SK-N-MC (cell line): Measurements from ENCODE around the gene SRRM2.

Experiments used
- DNase-seq: peaks from one replicate; pipeline ENCODE4 v3.0.0-alpha.2; 2011; ENCODE audit warnings: low read depth, low spot score
- H3K27ac ChIP-seq: fragments of 200-600 bp; sonication (generic); 2 replicates; pipeline ENCODE4 v1.5.1; 2016; ENCODE audit warnings: mixed run types
- H3K36me3 ChIP-seq: fragments of 200-600 bp; sonication (generic); 2 replicates; pipeline ENCODE4 v1.6.1; 2017; ENCODE audit warnings: antibody characterized with exemption, low read length, mixed read lengths; ENCODE audit not compliant: insufficient read depth
- H3K4me3 ChIP-seq: fragments of 200-600 bp; sonication (generic); 2 replicates; pipeline ENCODE4 v1.5.1; 2016
- H3K9ac ChIP-seq: fragments of 200-600 bp; sonication (generic); 2 replicates; pipeline ENCODE4 v1.8.0; 2017; ENCODE audit warnings: mixed run types, mixed read lengths; ENCODE audit not compliant: insufficient read length
- H3K9me3 ChIP-seq: fragments of 200-600 bp; sonication (generic); 2 replicates; pipeline ENCODE4 v1.6.1; 2017; ENCODE audit warnings: low read depth, mild to moderate bottlenecking, antibody characterized with exemption, low read length, moderate library complexity, mixed read lengths
- EZH2 ChIP-seq: fragments of 200-600 bp; sonication (generic); IDR thresholded peaks from one replicate; pipeline ENCODE4 v1.6.1; 2017; ENCODE audit warnings: antibody characterized with exemption
- FOXP2 ChIP-seq: optimal IDR thresholded peaks from 2 replicates; pipeline ENCODE3; 2011; ENCODE audit warnings: mild to moderate bottlenecking, moderate library complexity; ENCODE audit not compliant: insufficient read depth; ENCODE audit errors: extremely low read length, control extremely low read depth
- POLR2AphosphoS5 ChIP-seq: IDR thresholded peaks from 2 replicates; pipeline ENCODE4 v1.6.1; 2012; ENCODE audit warnings: mild to moderate bottlenecking, low read depth, low read length, borderline replicate concordance

Gene SRRM2

DNA sequence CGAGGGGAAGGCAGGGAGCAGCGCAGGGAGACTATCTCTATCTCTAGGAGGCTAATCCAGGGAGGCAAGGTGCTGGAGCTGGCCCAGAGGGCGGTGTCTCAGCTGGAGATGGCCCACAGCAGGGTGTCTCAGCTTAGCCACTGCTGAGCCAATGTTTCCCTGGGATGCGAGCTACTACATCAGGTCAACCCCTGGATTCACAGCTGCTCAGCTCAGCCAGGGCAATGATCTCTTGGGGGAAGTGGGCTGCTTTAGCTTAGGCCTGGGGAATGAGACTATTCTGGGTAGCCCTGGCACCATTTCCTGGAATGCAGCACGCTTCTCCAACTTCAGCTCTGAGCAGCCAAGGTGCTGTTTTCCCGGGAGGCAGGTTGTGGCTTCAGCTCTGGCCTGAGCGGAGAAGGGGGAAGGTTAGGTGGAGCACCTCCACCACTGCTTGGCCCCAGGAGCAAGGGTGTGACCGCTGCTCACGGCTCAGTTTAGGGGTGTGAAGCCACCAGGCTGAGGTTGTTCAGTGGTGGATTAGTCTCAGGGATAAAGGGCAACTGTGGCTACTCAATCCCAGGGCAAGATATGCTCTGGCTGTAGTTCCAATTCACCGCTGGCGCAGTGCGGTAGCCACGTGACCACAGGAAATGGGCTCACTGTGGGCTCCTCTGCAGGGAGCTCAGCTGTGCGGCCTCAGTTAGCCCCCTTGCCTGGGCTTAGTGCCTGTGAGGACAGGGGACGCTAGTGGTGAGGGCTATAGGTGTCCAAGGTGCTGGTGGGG lies 59.4 kb downstream of the SRRM2 start:
- no peak for DNase-seq
- Histone ChIP-seq H3K9me3 (no peaks in the 10 kb centered on the region), H3K4me3 (no peak overlapping the region), H3K36me3 (no peaks in the 10 kb centered on the region), H3K9ac (no peak overlapping the region), H3K27ac (no peak overlapping the region)
- no peak for TF ChIP-seq FOXP2
- no peak for TF ChIP-seq POLR2AphosphoS5
- no peak for TF ChIP-seq EZH2

GRCh38 chr16:2813771-2814221 lies 61.4 kb downstream of the SRRM2 start:
- no peaks in the 10 kb centered on the region for H3K9me3 ChIP-seq
- H3K36me3 ChIP-seq: no peaks in the 10 kb centered on the region
- no peak overlapping the region for H3K4me3 ChIP-seq
- TF ChIP-seq POLR2AphosphoS5: no peak
- no peak for TF ChIP-seq EZH2
- TF ChIP-seq FOXP2: no peak
- DNase-seq: no peak
- H3K9ac ChIP-seq: no peak overlapping the region
- no peak overlapping the region for H3K27ac ChIP-seq

- Histone ChIP-seq H3K27ac (no peak overlapping the region), H3K9ac (no peak overlapping the region)
Observed at GRCh38 chr16:2814551-2815298, 62.3 kb downstream of the SRRM2 start.

GRCh38 chr16:2815299-2815771 lies 62.9 kb downstream of the SRRM2 start:
- Histone ChIP-seq H3K9me3 (no peaks in the 10 kb centered on the region), H3K4me3 (no peak overlapping the region), H3K9ac (no peak overlapping the region), H3K36me3 (no peaks in the 10 kb centered on the region), H3K27ac (no peak overlapping the region)
- TF ChIP-seq EZH2 (no peak), FOXP2 (no peak), POLR2AphosphoS5 (no peak)
- no peak for DNase-seq

More at GRCh38 chr16:2814551-2815298, 62.3 kb downstream of the SRRM2 start:
- Histone ChIP-seq H3K36me3 (no peaks in the 10 kb centered on the region), H3K9me3 (no peaks in the 10 kb centered on the region), H3K4me3 (no peak overlapping the region)
- TF ChIP-seq POLR2AphosphoS5 (no peak), EZH2 (no peak)
- DNase-seq: no peak

DNA sequence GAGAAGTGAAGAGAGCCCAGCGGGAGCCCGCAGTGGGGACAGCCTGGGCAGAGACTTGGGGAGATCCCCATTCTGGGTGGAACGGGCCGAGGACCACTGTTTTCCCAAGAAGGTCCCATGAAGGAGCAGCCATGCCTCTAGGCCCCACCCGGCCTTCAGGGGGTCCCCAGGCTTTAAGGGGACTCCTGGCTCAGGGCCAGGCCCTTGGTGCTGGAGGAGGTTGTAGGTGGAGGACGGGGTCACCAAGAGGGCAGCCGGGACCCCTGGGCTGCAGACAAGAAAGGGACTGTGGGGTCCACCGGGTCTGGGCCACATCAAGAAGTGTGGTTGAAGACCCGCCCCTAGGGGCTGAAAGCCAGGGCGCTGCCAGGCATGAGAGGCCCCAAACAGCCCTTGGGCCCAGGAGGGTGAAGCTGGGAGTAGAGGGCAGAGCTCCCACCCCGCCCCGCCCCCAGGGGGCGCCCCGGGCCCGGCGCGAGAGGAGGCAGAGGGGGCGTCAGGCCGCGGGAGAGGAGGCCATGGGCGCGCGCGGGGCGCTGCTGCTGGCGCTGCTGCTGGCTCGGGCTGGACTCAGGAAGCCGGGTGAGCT lies 64.4 kb downstream of the SRRM2 start, which contains the start of gene PRSS21:
TSS of gene PRSS21 (plus strand) at position 487 of the 589 bp plus-strand sequence. CDS start at position 519, 32 bp downstream.
- Histone ChIP-seq H3K9me3 (no peaks in the 10 kb centered on the region), H3K4me3 (no peak within 1 kb of the TSS), H3K9ac (no peak within 1 kb of the TSS)

GRCh38 chr16:2817340-2818271 lies 65.2 kb downstream of the SRRM2 start:
- H3K27ac ChIP-seq: no peak overlapping the region

More for the DNA sequence above, 64.4 kb downstream of the SRRM2 start, which contains the start of gene PRSS21:
- H3K27ac ChIP-seq: no peak within 1 kb of the TSS
- DNase-seq: no peak
- no peaks in the 10 kb centered on the region for H3K36me3 ChIP-seq
- TF ChIP-seq EZH2: no peak
- TF ChIP-seq FOXP2: no peak
- no peak for TF ChIP-seq POLR2AphosphoS5

GRCh38 chr16:2818272-2818876 lies 65.9 kb downstream of the SRRM2 start:
- Histone ChIP-seq H3K9ac (no peak overlapping the region), H3K4me3 (no peak overlapping the region), H3K27ac (no peak overlapping the region), H3K36me3 (no peaks in the 10 kb centered on the region), H3K9me3 (no peaks in the 10 kb centered on the region)
- no peak for TF ChIP-seq EZH2
- no peak for TF ChIP-seq FOXP2
- TF ChIP-seq POLR2AphosphoS5: no peak
- DNase-seq: no peak

More at GRCh38 chr16:2817340-2818271, 65.2 kb downstream of the SRRM2 start:
- Histone ChIP-seq H3K36me3 (no peaks in the 10 kb centered on the region), H3K9me3 (no peaks in the 10 kb centered on the region), H3K4me3 (no peak overlapping the region), H3K9ac (no peak overlapping the region)
- TF ChIP-seq FOXP2: no peak
- TF ChIP-seq POLR2AphosphoS5: no peak
- TF ChIP-seq EZH2: no peak
- no peak for DNase-seq
